ENCODE data around the gene SEC14L5.
"Not testable (repeated sequence)": the region's sequence is repeated elsewhere in the genome, so short reads cannot be mapped to it uniquely, and the experiment has no call there.

Gene SEC14L5

DNA sequence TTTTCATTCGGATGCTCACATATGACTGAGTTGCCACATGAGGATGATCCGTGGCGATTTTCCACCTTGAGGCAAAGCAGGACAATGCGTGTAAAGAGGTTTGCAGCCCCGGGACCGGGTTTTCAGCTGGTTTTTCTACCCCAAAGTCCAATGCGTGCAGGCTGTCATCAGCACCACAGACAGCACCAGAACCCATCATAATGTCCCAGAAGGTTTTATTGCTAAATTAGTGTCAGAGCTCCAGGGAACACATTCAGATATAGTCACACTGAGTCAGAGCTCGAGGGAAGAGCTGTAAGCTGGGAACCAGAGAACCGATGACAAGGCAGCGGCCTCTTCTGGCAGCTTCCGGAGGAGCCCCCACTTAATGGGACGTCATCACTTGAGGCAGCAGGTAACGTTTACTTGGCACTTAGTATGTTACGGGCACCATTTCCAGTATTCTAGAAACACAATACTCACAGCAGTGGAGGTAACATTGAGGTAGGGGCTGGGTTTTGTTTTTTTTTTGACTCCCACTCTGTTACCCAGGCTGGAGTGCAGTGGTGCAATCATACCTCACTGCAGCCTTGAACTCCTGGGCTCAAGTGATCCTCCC, 84.5 kb downstream of the SEC14L5 start:
- DNase-seq: no peak

DNA sequence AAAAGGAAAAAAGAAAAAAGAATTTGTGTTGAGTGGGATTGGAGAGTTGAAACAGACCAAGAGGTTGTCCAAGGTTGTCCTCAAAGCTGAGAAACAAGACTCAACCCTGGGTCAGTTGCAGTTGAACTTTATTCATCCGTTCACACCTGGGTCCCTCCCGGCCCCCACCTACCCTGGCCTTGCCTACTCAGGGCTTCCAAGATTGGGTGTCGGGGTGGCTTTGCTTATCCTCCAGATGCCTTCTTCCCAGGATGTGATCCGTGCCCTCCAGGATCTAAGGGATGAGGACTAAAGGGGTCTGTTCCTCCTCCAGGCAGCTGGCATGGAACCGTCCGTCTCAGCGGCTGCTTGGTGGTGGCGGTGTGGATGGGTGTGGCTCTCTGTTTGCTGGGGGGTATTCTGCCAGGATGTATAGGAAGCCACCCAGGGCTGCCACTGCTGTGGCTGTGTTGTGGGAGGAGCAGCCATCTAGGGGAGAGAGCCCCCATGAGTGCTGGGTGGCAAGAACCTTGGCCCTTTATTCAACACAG, 85.9 kb downstream of the SEC14L5 start:
- DNase-seq: no peak

DNA sequence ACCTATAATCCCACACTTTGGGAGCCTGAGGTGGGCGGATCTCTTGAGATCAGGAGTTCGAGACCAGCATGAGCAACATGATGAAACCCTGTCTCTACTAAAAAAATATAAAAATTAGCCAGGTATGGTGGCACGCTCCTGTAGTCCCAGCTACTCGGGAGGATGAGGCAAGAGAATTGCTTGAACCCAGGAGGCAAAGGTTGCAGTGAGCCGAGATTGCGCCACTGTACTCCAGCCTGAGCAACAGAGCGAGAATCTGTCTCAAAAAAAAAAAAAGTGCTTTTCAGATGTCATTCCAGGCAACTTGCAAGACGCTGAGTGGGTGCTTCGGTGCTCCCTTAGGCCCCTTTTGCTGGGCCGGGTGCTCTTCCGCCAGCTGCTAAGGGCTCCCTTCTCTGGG, 86.5 kb downstream of the SEC14L5 start:
- DNase-seq: not testable (repeated sequence)

GRCh38 chr16:5045499-5046115, 87.5 kb downstream of the SEC14L5 start:
- no peak for DNase-seq

- no peak for DNase-seq
Measured at GRCh38 chr16:5046914-5047313, 88.8 kb downstream of the SEC14L5 start.

GRCh38 chr16:5054876-5055865, 97.0 kb downstream of the SEC14L5 start:
- DNase-seq: no peak

DNA sequence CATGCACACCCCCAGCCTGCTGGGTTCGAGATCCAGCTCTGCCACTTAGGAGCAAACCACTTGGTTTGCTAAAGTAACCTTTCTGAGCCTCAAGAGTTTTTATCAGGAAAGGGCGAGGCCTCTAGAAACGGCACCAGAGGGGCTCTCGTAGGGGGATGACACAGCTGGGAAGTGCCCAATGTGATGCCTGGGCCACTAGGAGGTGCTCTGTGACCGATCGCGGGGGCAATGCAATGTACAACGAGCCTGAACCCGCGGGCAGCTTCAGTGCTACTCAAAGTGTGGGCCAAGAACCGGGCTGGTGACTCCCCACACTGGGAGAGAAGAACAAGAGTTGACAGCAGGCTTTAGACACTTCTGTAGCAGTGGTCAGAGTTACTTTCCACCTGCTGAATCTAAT, 98.2 kb downstream of the SEC14L5 start:
- DNase-seq: peak; percentile 1

GRCh38 chr16:5058476-5058875, 100.3 kb downstream of the SEC14L5 start:
- no peak for DNase-seq

DNA sequence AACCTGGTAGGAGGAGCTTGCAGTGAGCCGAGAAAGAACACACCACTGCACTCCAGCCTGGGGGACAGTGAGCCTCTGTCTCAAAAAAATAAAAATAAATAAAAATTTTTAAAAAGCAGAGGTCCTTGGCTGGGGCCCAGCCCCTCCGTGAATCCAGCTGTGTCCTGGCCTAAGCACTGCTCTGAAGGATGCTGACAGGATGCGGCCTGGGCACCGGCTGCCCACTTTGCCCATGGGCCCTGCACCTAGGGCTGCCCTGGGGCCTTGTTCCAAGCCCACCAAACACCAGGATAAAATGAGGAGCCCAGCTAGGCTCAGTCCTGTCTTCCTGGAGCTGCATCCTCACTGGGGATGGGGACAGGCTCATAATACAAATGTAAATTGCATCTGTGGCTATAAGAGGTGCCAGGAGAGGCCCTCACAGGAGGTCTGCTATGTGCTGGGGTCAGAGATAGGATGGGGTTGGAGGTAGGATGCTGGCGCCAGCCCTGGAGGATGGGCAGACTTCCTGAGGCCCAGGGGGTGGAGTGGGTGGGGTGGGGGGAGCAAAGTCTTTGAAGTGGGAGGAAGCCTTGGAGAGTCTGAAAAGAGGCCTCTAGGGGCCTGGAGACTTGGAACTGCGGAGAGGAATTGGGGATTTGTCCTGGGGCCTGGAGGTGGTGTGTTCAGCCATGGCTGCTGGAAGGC, 101.4 kb downstream of the SEC14L5 start:
- no peak for DNase-seq

GRCh38 chr16:5060073-5060641, 102.0 kb downstream of the SEC14L5 start:
- DNase-seq: no peak

- DNase-seq: no peak
Measured at GRCh38 chr16:5062051-5062450, 103.9 kb downstream of the SEC14L5 start.

GRCh38 chr16:5062790-5063765, 104.9 kb downstream of the SEC14L5 start:
- no peak for DNase-seq

- DNase-seq: no peak
Measured at GRCh38 chr16:5064915-5065314, 106.8 kb downstream of the SEC14L5 start.

DNA sequence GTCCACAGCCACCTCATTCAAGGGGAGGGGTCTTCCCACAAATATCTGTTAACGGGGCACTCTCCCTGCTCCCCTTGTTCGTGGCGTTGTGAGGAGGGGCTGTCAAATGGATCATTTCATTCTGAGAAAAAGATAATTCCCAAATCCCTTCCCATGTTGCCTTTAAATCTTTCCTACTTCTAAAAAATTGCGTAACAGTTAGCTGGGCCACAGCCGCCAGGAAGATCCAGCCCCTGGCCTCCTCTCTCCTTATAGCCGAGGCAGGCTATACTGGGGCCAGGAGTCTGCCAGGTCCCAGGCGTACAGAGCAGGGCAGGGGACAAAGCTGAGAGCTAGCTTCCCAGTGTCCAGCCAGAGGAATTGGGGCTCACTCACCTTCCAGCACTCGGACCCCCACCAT, 107.2 kb downstream of the SEC14L5 start:
- no peak for DNase-seq

- no peak for DNase-seq
Measured at GRCh38 chr16:5065813-5066212, 107.7 kb downstream of the SEC14L5 start, which contains the start of gene C16orf89. C16orf89 (minus strand) TSS chr16:5065956; CDS start chr16:5065908, 48 bp downstream.

DNA sequence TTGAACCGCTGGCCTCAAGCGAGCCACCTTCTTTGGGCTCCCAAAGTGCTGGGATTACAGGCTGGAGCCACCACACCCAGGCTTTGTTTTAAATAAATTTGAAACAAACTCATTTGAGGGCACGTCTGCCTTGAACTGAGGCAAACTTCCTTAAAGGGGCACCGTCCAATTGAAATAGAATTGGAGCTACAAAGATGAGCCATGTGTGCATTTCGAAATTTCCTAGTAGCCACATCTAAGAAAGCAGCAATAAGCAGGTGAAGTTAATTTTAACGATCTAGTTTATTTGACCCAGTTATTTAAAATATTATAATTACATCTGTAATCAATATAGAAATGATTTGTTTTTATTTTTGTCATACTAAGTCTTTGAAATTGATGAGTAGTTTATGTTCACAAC, 108.4 kb downstream of the SEC14L5 start:
- DNase-seq: no peak
